Measurements from ENCODE around the gene DHX16.
"Not testable (repeated sequence)": the region's sequence is repeated elsewhere in the genome, so short reads cannot be mapped to it uniquely, and the experiment has no call there.

Gene DHX16

DNA sequence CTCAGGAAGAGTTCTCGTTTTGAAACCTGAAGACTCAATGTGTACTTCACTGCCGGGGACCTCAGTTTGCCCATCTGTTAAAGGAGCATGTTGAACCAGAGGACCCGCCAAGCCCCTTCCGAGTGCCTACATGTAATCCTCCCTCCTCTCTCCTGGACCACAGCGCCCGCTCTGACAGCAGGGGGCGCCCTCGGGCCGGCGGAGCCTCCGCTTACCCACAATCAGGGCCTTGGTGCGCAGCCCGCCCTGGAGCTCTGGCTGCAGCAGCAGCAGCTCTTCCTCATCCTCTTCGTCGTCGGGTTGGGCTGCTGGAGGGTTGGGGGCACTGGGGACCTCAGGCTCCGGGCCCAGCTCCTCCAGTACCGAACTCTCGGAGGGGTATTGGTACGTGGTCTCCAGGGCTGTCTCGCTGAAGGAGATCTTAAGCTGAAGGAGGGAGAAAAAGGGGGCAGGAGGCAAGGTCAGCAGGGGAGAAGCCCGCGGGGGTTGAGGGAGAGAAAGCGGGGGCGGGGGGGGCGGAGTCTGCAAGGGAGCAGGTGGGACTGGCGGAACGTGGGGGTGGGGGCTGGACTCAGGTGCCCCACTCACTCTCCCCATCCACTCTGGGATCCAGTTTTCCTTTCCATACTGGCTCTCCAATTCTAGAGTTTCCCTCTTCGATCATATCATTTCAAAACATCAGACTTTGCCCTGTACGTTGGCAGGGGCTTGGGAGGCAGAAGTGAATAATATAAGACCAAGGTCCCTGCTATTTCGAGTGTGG, 6.3 kb upstream of the DHX16 start:
- DNase-seq = peak; percentile 87

DNA sequence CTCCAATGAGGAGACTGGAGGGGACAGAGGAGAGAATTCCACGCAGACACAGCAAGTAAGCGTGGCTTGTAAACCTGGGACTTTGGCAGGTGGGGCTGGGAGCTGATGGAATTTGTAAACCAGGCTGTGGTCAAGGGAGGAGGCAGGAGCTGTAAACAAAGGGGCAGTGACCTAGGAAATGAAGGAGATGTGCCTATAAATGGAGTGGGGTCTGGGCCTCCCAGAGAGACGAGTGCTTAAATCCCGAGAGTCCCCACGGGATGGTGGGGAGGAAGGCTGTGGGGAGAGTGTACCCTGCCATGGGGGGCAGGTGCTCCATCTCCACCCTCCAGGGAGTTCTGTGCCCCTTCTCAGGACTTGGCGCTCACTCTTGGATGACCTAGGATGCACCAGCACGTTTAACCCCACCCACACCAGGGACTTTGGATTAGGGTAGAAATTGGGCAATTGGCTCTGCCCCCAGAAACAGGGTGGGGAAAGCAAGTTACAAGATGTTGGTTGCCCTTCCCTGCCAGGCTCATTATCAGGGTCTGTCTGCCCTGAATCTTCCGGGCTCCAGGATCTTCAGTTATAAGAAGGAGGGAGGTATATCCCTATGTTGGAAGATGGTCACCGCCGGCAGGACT, 4.0 kb upstream of the DHX16 start:
- no peak for DNase-seq

GRCh38 chr6:30670760-30671527, 1.9 kb downstream of the DHX16 start:
- no peak for DNase-seq

GRCh38 chr6:30666300-30666699, 6.5 kb downstream of the DHX16 start:
- DNase-seq = not testable (repeated sequence)

DNA sequence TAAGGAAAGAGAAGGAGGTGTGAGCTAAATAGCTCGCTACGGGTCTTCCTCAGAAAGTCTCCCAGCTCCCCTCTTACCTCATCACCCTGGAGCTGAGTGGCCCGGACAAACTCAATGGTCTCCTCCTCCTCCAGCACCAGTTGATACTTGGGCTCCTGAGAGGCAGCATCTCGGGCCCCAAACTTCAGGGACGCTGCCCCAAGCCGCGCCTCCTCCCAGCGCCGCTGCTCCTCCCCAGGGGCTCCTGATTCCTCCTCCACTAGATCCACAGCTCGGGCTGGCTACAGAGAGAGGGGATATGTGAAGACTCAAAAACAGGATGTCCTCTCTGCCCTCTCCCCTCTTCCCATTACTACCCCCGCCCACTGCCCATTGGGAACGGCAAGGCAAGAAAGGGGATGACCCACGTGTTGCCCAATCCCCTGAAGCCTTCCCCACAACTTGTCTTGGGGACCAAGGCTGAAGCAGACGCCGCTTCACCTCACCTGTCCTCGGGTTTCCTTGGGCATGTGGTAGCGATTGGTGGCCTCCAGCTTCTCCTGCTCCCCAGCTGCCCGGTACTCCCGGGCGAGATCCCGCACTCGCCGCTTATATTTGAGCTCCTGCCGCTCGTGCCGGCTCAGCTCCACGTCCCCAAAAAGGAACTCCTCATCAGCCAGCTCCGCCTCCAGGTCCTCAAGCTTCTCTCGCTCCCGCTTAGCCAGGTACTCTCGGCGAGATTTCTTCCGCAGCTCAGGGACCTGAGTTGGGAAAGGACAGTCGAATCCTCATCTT, 7.6 kb downstream of the DHX16 start:
- DNase-seq = no peak

DNA sequence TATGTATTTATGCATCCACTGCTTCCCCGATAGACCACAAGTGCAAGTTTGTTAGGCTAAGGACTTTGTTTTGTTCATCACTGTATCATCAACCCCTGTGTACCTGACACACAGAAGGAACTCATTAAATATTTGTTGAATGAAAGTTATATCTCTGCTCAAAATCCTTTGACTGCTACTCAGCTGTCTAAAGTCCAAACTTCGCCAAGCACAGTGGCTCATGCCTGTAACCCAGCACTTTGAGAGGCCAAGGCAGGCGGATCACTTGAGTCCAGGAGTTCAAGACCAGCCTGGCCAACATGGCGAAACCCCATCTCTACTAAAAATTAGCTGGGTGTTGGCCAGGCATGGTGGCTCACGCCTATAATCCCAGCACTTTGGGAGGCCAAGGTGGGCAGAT, 14.9 kb downstream of the DHX16 start:
- DNase-seq = not testable (repeated sequence)

GRCh38 chr6:30657454-30657853, 15.4 kb downstream of the DHX16 start:
- DNase-seq = no peak

DNA sequence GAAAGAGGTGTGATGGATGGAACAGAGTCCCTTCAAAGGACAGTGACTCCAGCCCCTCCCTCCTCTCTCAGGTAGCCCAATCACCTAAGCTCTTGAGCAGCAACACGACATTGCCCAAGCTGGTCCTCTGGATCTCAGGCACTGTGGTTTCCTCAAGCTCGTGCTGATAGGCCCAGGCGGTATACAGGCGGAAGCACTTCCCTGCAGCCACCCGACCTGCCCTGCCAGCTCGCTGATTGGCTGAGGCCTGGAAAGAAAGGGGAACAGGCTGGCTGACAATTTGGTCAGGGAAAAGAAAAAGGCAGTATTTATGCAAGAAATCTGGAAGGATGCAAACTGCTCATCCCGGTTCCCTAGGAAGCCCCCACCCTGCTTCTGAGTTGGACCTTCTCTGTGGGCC, 16.3 kb downstream of the DHX16 start:
- DNase-seq = no peak

DNA sequence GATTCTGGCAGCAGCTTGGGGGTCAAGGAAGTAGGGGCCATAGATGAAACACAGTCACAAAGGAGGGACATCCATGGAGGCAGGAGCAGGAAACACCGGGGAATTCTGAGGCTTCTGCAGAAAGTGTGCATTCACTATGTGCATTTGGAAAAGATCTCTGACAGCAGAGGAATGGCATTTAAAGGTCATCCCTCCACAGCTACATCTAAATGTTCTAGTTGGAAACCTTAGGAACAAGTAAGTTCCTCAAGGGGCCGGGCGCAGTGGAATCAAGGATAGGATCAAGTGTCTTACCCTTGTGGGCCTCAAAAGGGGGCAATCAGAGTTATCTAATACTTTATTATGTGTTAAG, 17.1 kb downstream of the DHX16 start:
- DNase-seq = no peak

DNA sequence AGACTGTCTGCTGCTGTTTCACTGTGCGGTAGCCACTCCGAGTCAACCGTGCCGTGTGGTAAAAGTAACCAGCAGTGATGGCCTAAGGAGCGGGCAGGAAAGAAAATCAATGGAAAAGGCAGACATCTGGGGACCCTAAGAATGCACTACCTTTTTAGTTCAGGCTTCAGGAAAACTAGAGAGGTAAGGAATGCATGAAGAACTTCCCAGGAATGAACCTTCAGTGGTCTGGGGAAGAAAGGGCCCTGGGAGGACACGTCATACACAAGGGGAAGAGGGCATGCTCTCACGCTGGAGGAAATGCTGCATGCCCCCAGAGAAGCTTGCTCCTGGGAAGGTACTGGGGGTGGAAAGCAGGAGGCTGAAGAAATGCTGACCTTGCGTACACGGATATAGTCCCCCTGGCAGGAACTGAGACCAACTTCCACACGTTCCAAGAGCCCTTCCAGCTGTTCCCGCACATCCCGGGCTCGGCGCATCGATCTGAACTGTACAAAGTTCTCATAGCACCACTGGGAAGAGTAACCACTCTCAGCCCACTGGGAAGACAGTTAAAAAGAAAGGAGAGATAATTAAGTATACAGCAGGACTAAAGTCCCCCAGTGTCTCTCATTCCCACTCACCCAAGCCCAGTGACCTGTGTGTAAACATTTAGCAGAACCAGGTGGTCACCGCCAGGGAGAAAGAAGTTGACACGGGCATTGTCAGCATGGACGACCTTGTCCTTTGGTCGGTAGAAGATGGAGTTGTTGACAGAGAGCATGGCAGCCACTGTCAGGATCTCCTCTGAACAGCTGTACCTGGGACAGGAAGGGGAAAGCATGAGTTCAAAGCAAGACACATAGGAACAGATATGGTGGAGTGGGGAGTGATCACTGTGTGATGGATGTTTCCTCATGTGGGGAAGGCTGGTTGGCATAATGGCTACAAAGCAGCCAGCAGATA, 17.7 kb downstream of the DHX16 start:
- DNase-seq = no peak

GRCh38 chr6:30651143-30651542, 21.7 kb downstream of the DHX16 start:
- DNase-seq = no peak

DNA sequence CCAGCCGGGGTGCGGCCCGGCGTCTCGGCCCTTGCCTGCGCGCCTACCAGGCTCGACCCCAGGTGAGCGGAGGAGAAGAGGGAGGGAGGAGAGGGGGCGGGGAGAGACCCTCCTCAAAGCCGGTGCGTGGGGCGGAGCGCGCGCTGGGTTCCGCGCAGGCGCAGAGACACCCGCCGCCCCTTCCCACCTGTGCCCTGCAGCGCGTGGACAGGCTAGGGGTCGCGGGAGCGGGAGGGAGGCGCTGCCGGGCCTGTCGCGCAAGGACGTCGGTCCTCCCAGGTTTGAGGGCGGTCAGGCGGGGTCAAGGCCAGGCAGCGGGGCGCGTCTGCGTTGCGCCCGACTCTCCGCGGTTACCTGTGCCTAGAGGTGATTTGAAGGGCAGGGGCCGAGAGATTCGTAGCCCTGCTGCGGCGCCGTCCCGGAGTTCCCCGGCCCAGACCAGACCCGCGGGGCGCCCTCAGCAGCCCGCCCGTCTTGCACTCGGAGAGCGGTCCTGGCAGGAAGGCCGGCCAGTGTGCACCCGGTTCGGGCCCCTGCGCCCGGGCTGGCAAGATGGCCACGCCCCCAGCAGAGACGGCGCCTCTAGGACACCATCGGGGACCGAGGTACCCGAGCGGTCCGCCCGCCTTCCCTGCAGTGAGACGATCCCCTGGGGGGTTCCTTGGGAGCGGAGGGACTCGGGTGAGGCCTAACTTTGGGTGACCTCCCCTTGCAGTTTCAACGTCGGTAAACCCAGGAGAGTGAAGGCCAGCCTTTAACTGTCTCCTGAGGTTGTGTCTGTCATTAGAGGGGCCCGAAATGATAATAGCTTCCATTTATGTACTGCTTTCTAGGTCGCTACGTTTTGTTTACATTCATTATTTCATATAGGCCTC, 25.3 kb downstream of the DHX16 start:
- no peak for DNase-seq

DNA sequence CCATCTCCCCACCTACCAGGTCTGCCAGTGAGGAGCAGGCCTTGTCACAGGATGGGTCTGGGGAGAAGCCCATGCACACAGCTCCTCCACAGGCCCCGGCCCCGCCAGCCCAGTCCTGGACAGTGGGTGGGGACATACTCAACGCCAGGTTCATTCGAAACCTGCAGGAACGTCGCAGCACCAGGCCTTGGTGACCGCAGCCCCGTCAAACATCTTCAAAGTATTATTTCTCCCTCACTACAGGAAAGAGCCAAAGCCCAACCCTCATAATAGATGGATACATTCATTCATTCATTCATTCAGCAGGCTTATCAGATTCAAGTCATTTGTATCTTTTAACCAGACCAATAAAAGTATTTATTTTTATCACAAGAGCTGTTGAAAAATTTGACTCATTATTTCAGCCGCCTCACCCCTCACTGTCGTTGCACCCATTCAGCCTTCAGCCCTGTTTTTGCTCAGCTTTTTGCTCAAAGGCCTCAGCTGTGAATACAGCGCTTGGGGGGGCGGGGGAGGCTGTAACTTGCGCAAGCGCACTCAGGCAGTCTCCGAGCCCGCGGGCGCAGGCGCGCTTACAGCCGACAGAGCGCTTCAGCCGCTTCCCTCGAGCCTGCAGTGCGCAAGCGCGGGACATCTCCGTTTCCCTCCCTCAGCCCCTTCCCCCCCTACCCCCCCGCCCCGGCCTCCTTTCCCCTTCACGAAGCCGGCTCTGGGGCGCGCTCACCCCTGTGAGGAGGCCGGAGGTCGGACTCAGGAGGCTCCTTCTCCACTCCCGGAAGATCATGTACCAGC, 26.2 kb downstream of the DHX16 start, which contains the start of gene C6orf136:
Gene C6orf136 (plus strand): TSS at position 684 of the 792 bp plus-strand sequence. CDS start 99 bp downstream, at position 783.
- DNase-seq = peak; percentile 91

GRCh38 chr6:30645989-30646388, 26.8 kb downstream of the DHX16 start:
- DNase-seq = no peak

- DNase-seq = no peak
Observed at GRCh38 chr6:30644769-30645168, 28.0 kb downstream of the DHX16 start.

- no peak for DNase-seq
Observed at GRCh38 chr6:30643656-30644055, 29.1 kb downstream of the DHX16 start.

- no peak for DNase-seq
Observed at GRCh38 chr6:30641048-30641447, 31.8 kb downstream of the DHX16 start.

DNA sequence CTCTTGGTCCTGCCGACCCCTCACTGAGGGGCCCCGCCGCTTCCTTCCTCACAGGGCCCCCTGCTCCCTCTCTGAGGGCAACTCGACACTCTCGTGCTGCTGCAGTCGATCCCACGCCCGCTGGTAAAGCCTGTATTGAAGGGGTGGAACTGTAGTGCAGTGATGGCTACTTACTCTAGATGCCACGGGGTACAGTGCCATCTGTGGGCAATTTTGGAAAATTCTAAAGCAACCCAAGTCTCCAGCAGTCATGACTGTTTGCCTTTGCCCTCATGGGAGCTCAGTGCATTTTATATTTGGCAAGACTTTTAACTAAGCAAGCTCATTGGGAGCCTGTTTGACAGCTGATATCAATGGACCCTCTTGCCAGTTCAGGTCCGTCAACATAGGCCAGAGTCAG, 32.3 kb downstream of the DHX16 start:
- DNase-seq = no peak

- DNase-seq = no peak
Observed at GRCh38 chr6:30635834-30636233, 37.0 kb downstream of the DHX16 start.
